H1 (cell line): Measurements from ENCODE around the gene AFTPH. TPM values are rescaled to one million over a fixed set of nuclear protein-coding genes. Genes with fewer than 3 reads are reported as not detected.

ENCODE experiments used
- CTCF ChIA-PET: fragments of 300-600 bp; sonication (Branson Sonifier 250); formaldehyde crosslinking; loops from one replicate; lab custom pipeline; 2021; ENCODE audit not compliant: partially characterized antibody; lab: Charles Lee
- POLR2A ChIA-PET: fragments of 300-600 bp; sonication (Branson Sonifier 250); formaldehyde crosslinking; loops from one replicate; lab custom pipeline; 2021; ENCODE audit warnings: inconsistent platforms; ENCODE audit not compliant: partially characterized antibody; lab: Charles Lee
- DNase-seq, 2 experiments: peaks; one replicate each; pipeline versions ENCODE4 v3.0.0 to v3.0.0-alpha.2; 2010 to 2022; ENCODE audit warnings: low spot score in 2 of 2, low read depth in 1 of 2, mixed read lengths in 1 of 2
- FAIRE-seq: peaks from 2 replicates; lab custom pipeline; 2011; peaks lifted over from hg19 to GRCh38; lab: Jason Lieb, UNC
- H2AFZ ChIP-seq: 2 replicates; pipeline ENCODE4 v1.8.1; 2012; ENCODE audit warnings: low read length, inconsistent platforms
- H2AK5ac ChIP-seq: 2 replicates; pipeline ENCODE4 v1.6.1; 2013; ENCODE audit warnings: low read depth, low read length
- H2BK120ac ChIP-seq: replicated peaks from 2 replicates; pipeline ENCODE3; 2013; ENCODE audit warnings: low read depth, low read length, inconsistent platforms
- H2BK12ac ChIP-seq: 2 replicates; pipeline ENCODE4 v1.6.1; 2013; ENCODE audit warnings: low read depth, low read length
- H2BK15ac ChIP-seq: 2 replicates; pipeline ENCODE4 v1.6.1; 2013; ENCODE audit warnings: low read length
- H2BK20ac ChIP-seq: 2 replicates; pipeline ENCODE4 v1.6.1; 2013; ENCODE audit warnings: low read length
- H2BK5ac ChIP-seq: 2 replicates; pipeline ENCODE4 v1.6.1; 2013; ENCODE audit warnings: low read depth, low read length
- H3K14ac ChIP-seq: 2 replicates; pipeline ENCODE4 v1.6.1; 2013; ENCODE audit warnings: inconsistent platforms; ENCODE audit not compliant: insufficient read length
- H3K18ac ChIP-seq: 2 replicates; pipeline ENCODE4 v1.6.1; 2013; ENCODE audit warnings: low read length; ENCODE audit errors: extremely low read depth
- H3K23ac ChIP-seq: 2 replicates; pipeline ENCODE4 v1.6.1; 2013; ENCODE audit warnings: inconsistent platforms; ENCODE audit not compliant: insufficient read length
- H3K23me2 ChIP-seq: 2 replicates; pipeline ENCODE4 v1.6.1; 2013; ENCODE audit warnings: low read depth, low read length
- H3K27ac ChIP-seq: 2 replicates; pipeline ENCODE4 v1.6.1; 2011; ENCODE audit warnings: low read depth, low read length, inconsistent platforms
- H3K27me3 ChIP-seq, 4 experiments: replicated peaks in 1 of 4; 1 replicate in 1 of 4; 2 replicates in 3 of 4; pipeline versions ENCODE4 v1.6.1 to v1.8.1; 2011 to 2013; ENCODE audit warnings: low read length in 3 of 4, mild to moderate bottlenecking in 3 of 4, inconsistent platforms in 2 of 4, mixed read lengths in 2 of 4, moderate library complexity in 1 of 4; ENCODE audit not compliant: control insufficient read depth in 3 of 4, insufficient read depth in 3 of 4; ENCODE audit errors: extremely low read depth in 1 of 4
- H3K36me3 ChIP-seq, 4 experiments: 2 replicates each; pipeline versions ENCODE4 v1.6.1 to v1.8.1; 2011 to 2013; ENCODE audit warnings: mild to moderate bottlenecking in 4 of 4, low read length in 3 of 4, moderate library complexity in 2 of 4, control low read depth in 1 of 4, inconsistent platforms in 1 of 4; ENCODE audit not compliant: insufficient read depth in 4 of 4, control insufficient read depth in 2 of 4
- H3K4ac ChIP-seq: replicated peaks from 2 replicates; pipeline ENCODE3; 2013; ENCODE audit warnings: low read length, low read depth, mixed read lengths, inconsistent platforms; ENCODE audit not compliant: insufficient read length
- H3K4me1 ChIP-seq, 4 experiments: replicated peaks in 1 of 4; 1 replicate in 1 of 4; 2 replicates in 3 of 4; pipeline versions ENCODE4 v1.6.1 to v1.8.1; 2011 to 2013; ENCODE audit warnings: low read length in 3 of 4, inconsistent platforms in 2 of 4, mixed read lengths in 1 of 4; ENCODE audit not compliant: insufficient read depth in 4 of 4, control insufficient read depth in 3 of 4
- H3K4me2 ChIP-seq, 2 experiments: 2 replicates each; pipeline versions ENCODE4 v1.6.1 to v1.8.1; 2011 to 2013; ENCODE audit warnings: low read depth in 2 of 2, low read length in 2 of 2, control low read depth in 1 of 2, inconsistent platforms in 1 of 2, mild to moderate bottlenecking in 1 of 2; ENCODE audit not compliant: insufficient read depth in 1 of 2
- H3K4me3 ChIP-seq, 4 experiments: fragments of 200-600, 300-600 bp in 1 of 4; sonication (generic), shearing (Covaris generic), sonication (Bioruptor Twin) in 1 of 4; 2 replicates each; pipeline versions ENCODE4 v1.5.1 to v1.8.1; 2011 to 2016; ENCODE audit warnings: low read length in 4 of 4, low read depth in 3 of 4, control low read depth in 2 of 4, inconsistent platforms in 2 of 4, mild to moderate bottlenecking in 2 of 4, mixed read lengths in 1 of 4, moderate library complexity in 1 of 4; ENCODE audit not compliant: insufficient read depth in 2 of 4; ENCODE audit errors: extremely low read depth in 1 of 4
- H3K56ac ChIP-seq: replicated peaks from 2 replicates; pipeline ENCODE3; 2013; ENCODE audit warnings: low read depth, mild to moderate bottlenecking, mixed read lengths, low read length, inconsistent platforms; ENCODE audit not compliant: insufficient read length
- H3K79me1 ChIP-seq: 2 replicates; pipeline ENCODE4 v1.6.1; 2013; ENCODE audit warnings: low read depth, low read length, control low read depth
- H3K79me2 ChIP-seq, 2 experiments: 2 replicates each; pipeline versions ENCODE4 v1.6.1 to v1.8.1; 2012 to 2013; ENCODE audit warnings: low read length in 2 of 2, mild to moderate bottlenecking in 2 of 2, inconsistent platforms in 1 of 2; ENCODE audit not compliant: insufficient read depth in 2 of 2, control insufficient read depth in 1 of 2
- H3K9ac ChIP-seq, 4 experiments: replicated peaks in 1 of 4; 1 replicate in 1 of 4; 2 replicates in 3 of 4; pipeline versions ENCODE4 v1.6.1 to v1.8.1; 2011 to 2013; ENCODE audit warnings: low read depth in 3 of 4, low read length in 3 of 4, control low read depth in 2 of 4, mild to moderate bottlenecking in 2 of 4, moderate library complexity in 2 of 4, inconsistent platforms in 1 of 4; ENCODE audit errors: extremely low read depth in 1 of 4
- H3K9me3 ChIP-seq, 2 experiments: 2 replicates each; pipeline versions ENCODE4 v1.6.1 to v1.8.1; 2012 to 2013; ENCODE audit warnings: mild to moderate bottlenecking in 2 of 2, moderate library complexity in 2 of 2, control low read depth in 1 of 2, inconsistent platforms in 1 of 2, low read depth in 1 of 2, low read length in 1 of 2, mixed read lengths in 1 of 2; ENCODE audit not compliant: insufficient read depth in 2 of 2
- H4K20me1 ChIP-seq, 2 experiments: replicated peaks in 1 of 2; 2 replicates each; pipeline versions ENCODE3 to v1.8.1; 2011 to 2013; ENCODE audit warnings: inconsistent platforms in 2 of 2, low read length in 2 of 2, mild to moderate bottlenecking in 1 of 2; ENCODE audit not compliant: insufficient read depth in 2 of 2, control insufficient read depth in 1 of 2
- H4K5ac ChIP-seq: 2 replicates; pipeline ENCODE4 v1.6.1; 2013; ENCODE audit warnings: low read length, low read depth, mixed read lengths, inconsistent platforms; ENCODE audit not compliant: insufficient read length
- H4K8ac ChIP-seq: 2 replicates; pipeline ENCODE4 v1.8.0; 2013; ENCODE audit warnings: mild to moderate bottlenecking, moderate library complexity, low read length, inconsistent platforms; ENCODE audit not compliant: insufficient read depth; ENCODE audit errors: extremely low read depth
- H4K91ac ChIP-seq: replicated peaks from 2 replicates; pipeline ENCODE3; 2013; ENCODE audit warnings: low read length, mixed read lengths, inconsistent platforms; ENCODE audit not compliant: insufficient read length
- CBX8 ChIP-seq: fragments of 300-800, 300-1000 bp; sonication (generic); IDR thresholded peaks from 2 replicates; pipeline ENCODE4 v1.7.1; 2016; ENCODE audit warnings: low read depth, low read length, borderline replicate concordance
- CHD2 ChIP-seq: IDR thresholded peaks from 2 replicates; pipeline ENCODE4 v1.6.1; 2012; ENCODE audit warnings: low read length, improper control_type of control experiment
- EGR1 ChIP-seq: IDR thresholded peaks from 2 replicates; pipeline ENCODE4 v1.6.1; 2011; ENCODE audit warnings: low read depth, low read length, borderline replicate concordance
- EP300 ChIP-seq, 2 experiments: IDR thresholded peaks; 1 replicate in 1 of 2; 2 replicates in 1 of 2; pipeline ENCODE4 v1.6.1; 2011 to 2012; ENCODE audit warnings: low read depth in 2 of 2, low read length in 2 of 2, mild to moderate bottlenecking in 2 of 2, borderline replicate concordance in 1 of 2, inconsistent platforms in 1 of 2, moderate library complexity in 1 of 2
- GTF2F1 ChIP-seq: IDR thresholded peaks from 2 replicates; pipeline ENCODE4 v1.6.1; 2012; ENCODE audit warnings: low read depth, low read length, improper control_type of control experiment, borderline replicate concordance
- KDM5A ChIP-seq: fragments of 200-600 bp; IDR thresholded peaks from 2 replicates; pipeline ENCODE4 v1.7.1; 2012; ENCODE audit warnings: mild to moderate bottlenecking, low read length, inconsistent platforms, mixed read lengths
- MAFK ChIP-seq: IDR thresholded peaks from 2 replicates; pipeline ENCODE4 v1.6.1; 2012; ENCODE audit warnings: low read depth, mild to moderate bottlenecking, improper control_type of control experiment, low read length
- NANOG ChIP-seq: IDR thresholded peaks from 2 replicates; pipeline ENCODE4 v1.6.1; 2011; ENCODE audit warnings: low read length, low read depth, mild to moderate bottlenecking, inconsistent platforms; ENCODE audit not compliant: insufficient read depth, poor library complexity, severe bottlenecking
- RFX5 ChIP-seq: IDR thresholded peaks from 2 replicates; pipeline ENCODE4 v1.6.1; 2011; ENCODE audit warnings: low read depth, low read length, improper control_type of control experiment, borderline replicate concordance
- SP1 ChIP-seq: IDR thresholded peaks from 2 replicates; pipeline ENCODE4 v1.6.1; 2011; ENCODE audit warnings: low read depth, low read length
- SRF ChIP-seq: IDR thresholded peaks from 2 replicates; pipeline ENCODE4 v1.6.1; 2011; ENCODE audit warnings: mild to moderate bottlenecking, low read depth, low read length, moderate library complexity
- TAF7 ChIP-seq: optimal IDR thresholded peaks from 2 replicates; pipeline ENCODE3; 2011; ENCODE audit warnings: low read depth, mild to moderate bottlenecking, inconsistent platforms, low read length, moderate library complexity, borderline replicate concordance
- TEAD4 ChIP-seq: IDR thresholded peaks from 2 replicates; pipeline ENCODE4 v1.6.1; 2012; ENCODE audit warnings: low read depth, low read length, inconsistent platforms, mixed read lengths
- WGBS, 2 experiments: shearing (Covaris generic) in 1 of 2; methylation state at CpG; one replicate each; pipeline versions ENCODE4 v1.1.6 to v1.1.7; 2013 to 2015; ENCODE audit warnings: low lambda C conversion rate in 2 of 2, mixed read lengths in 2 of 2, inconsistent platforms in 1 of 2, low coverage in 1 of 2, missing lambda C conversion rate in 1 of 2; ENCODE audit not compliant: insufficient replicate concordance in 2 of 2, insufficient coverage in 1 of 2, insufficient read length in 1 of 2; ENCODE audit errors: extremely low coverage in 1 of 2, missing lambda C conversion rate in 1 of 2; 5-methylcytosine and 5-hydroxymethylcytosine counted together
- polyA plus RNA-seq, 7 experiments: library from polyadenylated mRNA; depleted of rRNA in 3 of 7; stranded (reverse) in 5 of 7; unstranded in 2 of 7; fragments of >200 nt in 5 of 7; fragments of 200-250 nt in 2 of 7; gene quantifications; 1 replicate in 5 of 7; 2 replicates in 1 of 7; 4 replicates in 1 of 7; pipeline versions ENCODE4 v1.2.1 to v1.2.3, GENCODE V29; 2011 to 2013; ENCODE audit warnings: missing spikeins in 2 of 7, mixed read lengths in 2 of 7
- total RNA-seq: library from RNA; stranded (reverse); fragmentation: NEBNext Ultra II Directional; extraction: Animal tissue kit (Norgen Biotek cat#: 25700); gene quantifications from 2 replicates; pipeline ENCODE4 v1.2.1, GENCODE V29; 2021

Gene AFTPH
- total and polyA plus RNA-seq, 2 of the 8 experiments (the other 6 are each of a cell fraction or from before 2014, with no cell fraction given) = 7.3 to 15.0 TPM

DNA sequence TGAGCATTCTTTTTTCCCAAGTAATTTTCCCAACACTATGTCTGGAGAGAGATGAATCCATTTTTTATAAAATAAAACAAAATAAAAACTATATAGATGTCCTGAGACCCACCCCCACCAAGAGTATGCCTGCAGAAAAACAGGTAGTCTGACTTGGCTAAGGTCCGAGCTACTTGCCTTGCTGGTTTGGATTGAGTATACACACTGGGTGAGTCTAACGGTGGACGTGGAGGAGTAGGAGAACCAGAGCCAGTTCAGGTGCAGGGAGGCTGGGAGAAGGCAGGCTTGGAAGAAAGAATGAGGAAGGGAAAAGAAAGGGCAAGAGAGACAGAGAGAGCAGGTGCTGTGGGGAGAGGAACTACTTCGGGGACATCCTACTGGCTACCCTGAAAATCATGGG, 21.3 kb upstream of the AFTPH start:
- Histone ChIP-seq H3K4me3 (no peak overlapping the region), H4K91ac (no peak overlapping the region), H3K56ac (no peak overlapping the region), H4K20me1 (no peaks in the 10 kb centered on the region), H3K9me3 (no peaks in the 10 kb centered on the region), H3K79me2 (no peaks in the 10 kb centered on the region), H4K5ac (no peak overlapping the region), H3K27ac (no peak overlapping the region), H3K18ac (no peak overlapping the region), H3K9ac (no peak overlapping the region), H3K23ac (no peak overlapping the region), H3K4ac (no peak overlapping the region), H3K79me1 (no peaks in the 10 kb centered on the region), H2AK5ac (no peak overlapping the region), H3K4me2 (no peak overlapping the region), H2BK120ac (no peak overlapping the region), H2BK20ac (no peak overlapping the region), H2BK15ac (no peak overlapping the region), H3K36me3 (no peaks in the 10 kb centered on the region), H3K4me1 (peaks cover 0 to 5% (median 0%) of the 10 kb centered on the region in 4 experiments; a peak in 2 of 7 replicates), H3K27me3 (no peaks in the 10 kb centered on the region), H2BK5ac (no peak overlapping the region), H2BK12ac (no peak overlapping the region), H4K8ac (no peak overlapping the region), H2AFZ (no peak overlapping the region), H3K23me2 (no peaks in the 10 kb centered on the region), H3K14ac (no peak overlapping the region)
- DNase-seq (peak in 1 of 2 experiments; percentile 16), FAIRE-seq (no peak)
- ChIA-PET POLR2A (no interaction called here), CTCF (interaction anchor here (1.2 to 6.9 kb wide), 2 partner anchors 13 to 16 kb away, joined by 3 to 39 read pairs; no protein-coding TSS in a partner anchor)
- WGBS, 2 experiments = 93% methylated on average over 4 of the region's 4 CpGs; no CpG with 5 or more reads in 1 of the 2 experiments
- TF ChIP-seq RFX5 (no peak), NANOG (no peak), EP300 (IDR thresholded peaks at IDR 0.05; ENCODE audit: borderline replicate concordance in 1 of 2, low read depth in 2 of 2, low read length in 2 of 2) (no peak), MAFK (no peak), CHD2 (no peak), TEAD4 (no peak), GTF2F1 (no peak), SRF (no peak), SP1 (no peak), EGR1 (no peak), TAF7 (no peak), KDM5A (no peak), CBX8 (no peak)
- TF ChIP-seq, all 59 proteins: peak for 0
